NAMALWA (cell line): ENCODE measurements around the gene NEAT1.

ENCODE experiments used
- DNase-seq: peaks from one replicate; pipeline ENCODE4 v3.0.0-alpha.2; 2015; ENCODE audit warnings: low spot score

Gene NEAT1

GRCh38 chr11:65479184-65480145, 56.9 kb downstream of the NEAT1 start:
- no peak for DNase-seq

GRCh38 chr11:65482306-65482850, 59.8 kb downstream of the NEAT1 start:
- DNase-seq: no peak

- DNase-seq: no peak
Measured at GRCh38 chr11:65485920-65486219, 63.3 kb downstream of the NEAT1 start.

- DNase-seq: no peak
Measured at GRCh38 chr11:65486570-65487466, 64.2 kb downstream of the NEAT1 start.

- DNase-seq: peak; percentile 93
Measured at GRCh38 chr11:65487467-65488272, 65.1 kb downstream of the NEAT1 start.

GRCh38 chr11:65488273-65489034, 65.9 kb downstream of the NEAT1 start:
- peak; percentile 65 for DNase-seq

GRCh38 chr11:65489035-65489705, 66.6 kb downstream of the NEAT1 start:
- DNase-seq: no peak

- DNase-seq: no peak
Measured at GRCh38 chr11:65489706-65490320, 67.2 kb downstream of the NEAT1 start.

- no peak for DNase-seq
Measured at GRCh38 chr11:65491163-65491465, 68.5 kb downstream of the NEAT1 start.

GRCh38 chr11:65491614-65492386, 69.2 kb downstream of the NEAT1 start:
- DNase-seq: peak; percentile 44

- no peak for DNase-seq
Measured at GRCh38 chr11:65492387-65492636, 69.7 kb downstream of the NEAT1 start.

GRCh38 chr11:65492637-65493366, 70.2 kb downstream of the NEAT1 start:
- no peak for DNase-seq

- DNase-seq: no peak
Measured at GRCh38 chr11:65493367-65494176, 71.0 kb downstream of the NEAT1 start.
